ENCODE results near the gene ACKR3.

The ACKR3 gene

GRCh38 chr2:236588932-236589592 lies 19.4 kb downstream of the ACKR3 start:
- DNase-seq: no peak

DNA sequence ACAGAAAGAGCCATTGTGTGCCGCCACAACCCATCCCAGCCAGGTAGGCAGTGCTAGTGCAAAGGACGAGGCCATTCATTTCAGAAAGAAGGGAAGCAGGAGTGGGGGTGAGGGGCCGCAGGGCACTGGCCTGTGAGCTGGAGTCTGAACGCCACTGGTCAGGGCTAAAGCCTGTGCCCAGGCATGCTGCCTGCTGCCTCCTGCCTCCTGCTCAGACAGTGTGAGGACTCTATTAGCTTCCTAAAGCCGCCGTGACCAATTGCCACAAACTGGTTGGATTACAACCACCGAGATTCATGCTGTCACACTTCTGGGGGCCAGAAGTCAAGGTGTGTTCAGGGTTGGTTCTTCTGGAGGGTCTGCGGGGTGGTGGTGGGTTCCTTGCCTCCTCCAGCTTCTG lies 21.2 kb downstream of the ACKR3 start:
- no peak for DNase-seq

DNA sequence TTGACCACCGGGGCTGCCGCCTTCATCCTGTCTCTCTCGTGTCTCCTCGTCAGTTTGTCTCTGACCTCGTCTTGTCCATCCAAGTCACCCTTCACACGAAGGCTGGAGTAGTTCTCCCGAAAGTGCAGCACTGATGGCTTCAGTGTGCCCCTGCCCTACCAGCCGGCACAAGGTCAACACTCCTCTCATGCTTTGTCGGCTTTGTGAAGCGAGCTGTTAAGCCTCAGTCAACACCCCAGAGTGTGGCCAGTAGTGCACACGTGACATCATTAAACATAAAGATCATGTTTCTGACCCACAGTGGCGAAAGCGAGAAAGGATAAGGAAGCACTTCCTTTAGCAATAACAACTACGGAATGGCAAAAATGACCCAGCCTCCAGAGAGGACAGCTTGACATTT lies 23.2 kb downstream of the ACKR3 start:
- no peak for DNase-seq

GRCh38 chr2:236593531-236593930 lies 23.9 kb downstream of the ACKR3 start:
- no peak for DNase-seq

DNA sequence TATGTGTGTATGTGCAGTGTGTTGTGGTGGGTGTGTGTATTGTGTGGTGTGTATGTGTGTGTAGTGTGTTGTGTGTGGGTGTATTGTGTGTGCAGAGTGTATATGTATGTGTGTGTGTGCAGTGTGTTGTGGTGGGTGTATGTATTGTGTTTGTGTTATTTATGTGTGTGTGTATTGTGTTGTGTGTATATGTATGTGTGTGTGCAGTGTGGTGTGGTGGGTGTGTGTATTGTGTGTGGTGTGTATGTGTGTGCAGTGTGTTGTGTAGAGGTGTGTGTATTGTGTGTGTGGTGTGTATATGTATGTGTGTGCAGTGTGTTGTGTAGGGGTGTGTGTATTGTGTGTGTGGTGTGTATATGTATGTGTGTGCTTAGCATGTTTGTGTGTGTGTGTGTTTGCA lies 24.3 kb downstream of the ACKR3 start:
- no peak for DNase-seq

GRCh38 chr2:236597629-236598028 lies 28.0 kb downstream of the ACKR3 start:
- DNase-seq: no peak

- no peak for DNase-seq
These were observed 29.4 kb downstream of the ACKR3 start for GRCh38 chr2:236599059-236599458.

- no peak for DNase-seq
These were observed 30.5 kb downstream of the ACKR3 start for GRCh38 chr2:236600158-236600557.

GRCh38 chr2:236600892-236601291 lies 31.3 kb downstream of the ACKR3 start:
- no peak for DNase-seq

DNA sequence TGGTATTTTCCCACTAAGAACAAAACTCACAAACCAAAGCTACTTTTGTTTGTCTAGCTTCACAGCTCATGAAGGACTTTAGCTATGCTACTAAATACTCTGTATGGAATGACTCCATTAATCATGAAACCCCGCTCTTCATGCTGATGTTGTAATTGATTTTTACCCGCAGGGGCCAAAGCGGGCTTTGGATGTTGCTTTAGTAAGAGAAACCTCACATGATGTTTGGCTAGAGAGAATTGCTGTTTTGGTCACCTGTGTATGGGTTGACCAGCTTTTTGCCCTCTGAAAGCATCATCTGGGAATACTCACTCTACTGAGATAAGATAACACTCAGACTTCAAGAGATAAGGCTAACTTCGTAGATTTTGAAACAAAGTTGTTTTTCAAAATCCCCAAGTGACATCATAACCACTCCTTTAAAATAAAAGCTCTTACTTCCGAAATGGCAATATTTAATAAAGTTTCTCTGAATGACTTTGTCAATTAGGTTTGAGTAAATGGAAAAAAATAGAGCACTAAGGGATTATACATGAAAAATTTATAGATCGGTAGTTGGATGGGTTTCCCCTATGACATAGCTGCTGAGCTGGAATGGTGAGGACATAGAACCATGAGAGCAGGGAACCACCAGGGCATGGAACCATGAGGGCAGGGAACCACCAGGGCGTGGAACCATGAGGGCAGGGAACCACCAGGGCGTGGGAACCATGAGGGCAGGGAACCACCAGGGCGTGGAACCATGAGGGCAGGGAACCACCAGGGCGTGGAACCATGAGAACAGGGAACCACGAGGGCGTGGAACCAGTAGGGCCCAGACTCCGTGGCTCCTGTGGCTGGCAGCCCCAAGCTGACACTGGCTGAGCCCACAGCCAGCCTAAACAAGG lies 31.9 kb downstream of the ACKR3 start:
- no peak for DNase-seq

DNA sequence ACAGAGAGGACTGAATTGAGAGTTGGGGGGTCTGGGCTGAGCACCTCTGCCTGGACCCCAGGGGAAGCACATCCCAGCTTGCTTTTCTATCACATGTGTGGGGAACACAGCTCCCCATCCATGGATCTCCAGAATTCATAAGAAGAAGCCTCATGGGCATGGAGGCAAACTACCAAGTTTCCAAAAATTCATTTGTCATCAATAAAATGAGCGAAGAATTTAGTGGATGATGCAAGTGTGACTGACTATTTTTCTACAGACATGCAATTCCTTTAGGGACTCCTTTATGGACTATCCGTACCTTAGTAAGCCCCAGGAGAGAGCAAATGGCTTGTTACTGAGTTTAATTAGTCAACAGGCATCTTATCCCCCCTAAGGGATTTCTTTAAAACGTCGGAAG lies 33.1 kb downstream of the ACKR3 start:
- DNase-seq: no peak

DNA sequence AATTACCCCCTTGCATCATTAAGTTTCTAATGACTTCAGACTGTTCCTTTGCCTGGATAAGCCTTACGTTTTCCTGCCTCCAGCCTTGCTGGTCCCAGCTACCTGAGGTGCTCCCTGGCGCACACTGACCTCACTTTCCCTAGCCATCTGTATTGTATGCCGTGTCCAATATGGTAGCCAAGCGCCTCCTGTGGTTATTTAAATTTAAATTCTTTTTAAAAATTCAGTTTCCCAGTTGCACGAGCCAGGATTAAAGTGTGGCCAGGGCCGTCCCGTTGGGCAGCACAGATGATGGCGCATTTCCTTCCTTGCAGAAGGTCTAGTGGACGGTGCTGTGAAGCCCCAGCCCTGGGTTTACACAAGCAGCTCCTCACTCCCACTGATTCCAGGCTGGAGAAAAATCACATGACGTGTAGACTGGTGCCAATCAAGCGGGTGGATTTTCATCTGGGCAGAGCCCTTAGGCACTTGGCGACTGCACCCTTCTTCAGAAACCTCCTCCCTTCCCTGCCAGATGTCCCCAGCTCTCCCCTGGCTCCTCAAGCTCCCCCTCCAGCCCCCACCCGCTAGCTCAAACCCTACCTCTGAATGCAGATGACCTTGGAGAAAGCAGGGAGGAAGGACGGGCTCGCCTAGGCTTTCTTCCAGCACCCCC lies 33.9 kb downstream of the ACKR3 start:
- no peak for DNase-seq

- no peak for DNase-seq
These were observed 35.1 kb downstream of the ACKR3 start for GRCh38 chr2:236604575-236605344.

DNA sequence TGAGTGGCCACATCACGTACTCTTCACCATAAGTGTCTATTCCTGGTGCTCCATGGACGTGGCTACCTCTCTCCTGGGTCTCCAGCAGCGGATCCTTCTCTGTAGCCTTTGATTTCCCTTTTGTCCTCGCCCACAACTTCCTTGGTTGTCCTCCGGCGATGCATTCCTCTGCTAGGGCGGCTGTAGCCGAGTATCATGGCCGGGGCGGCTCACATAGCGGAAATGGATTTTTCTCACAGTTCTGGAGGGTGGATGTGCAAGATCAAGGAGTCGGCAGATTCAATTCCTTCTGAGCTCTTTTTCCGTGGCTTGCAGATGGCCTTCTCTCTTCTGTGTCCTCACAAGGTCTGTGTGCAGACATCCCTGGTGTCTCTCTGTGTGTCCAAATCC lies 35.7 kb downstream of the ACKR3 start:
- DNase-seq: no peak

DNA sequence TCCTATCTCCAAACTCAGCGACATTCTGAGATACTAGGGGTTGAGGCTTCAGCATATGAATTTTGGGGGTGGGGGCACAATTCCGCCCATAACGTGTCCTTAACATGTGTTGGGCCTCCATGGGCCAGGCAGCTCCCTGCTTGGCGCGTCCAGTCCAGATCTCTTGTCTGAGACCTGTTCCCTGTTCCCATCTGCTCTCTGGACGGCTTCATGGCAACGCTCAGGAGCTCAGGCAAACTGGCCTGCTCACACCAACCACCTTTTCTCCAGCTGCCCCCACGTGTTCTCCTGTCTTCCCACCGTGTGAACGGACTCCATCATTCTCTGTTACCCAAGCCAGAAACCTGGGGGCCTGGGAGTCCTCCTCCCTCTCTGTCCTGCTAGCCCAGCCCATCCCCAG lies 36.4 kb downstream of the ACKR3 start:
- DNase-seq: no peak

DNA sequence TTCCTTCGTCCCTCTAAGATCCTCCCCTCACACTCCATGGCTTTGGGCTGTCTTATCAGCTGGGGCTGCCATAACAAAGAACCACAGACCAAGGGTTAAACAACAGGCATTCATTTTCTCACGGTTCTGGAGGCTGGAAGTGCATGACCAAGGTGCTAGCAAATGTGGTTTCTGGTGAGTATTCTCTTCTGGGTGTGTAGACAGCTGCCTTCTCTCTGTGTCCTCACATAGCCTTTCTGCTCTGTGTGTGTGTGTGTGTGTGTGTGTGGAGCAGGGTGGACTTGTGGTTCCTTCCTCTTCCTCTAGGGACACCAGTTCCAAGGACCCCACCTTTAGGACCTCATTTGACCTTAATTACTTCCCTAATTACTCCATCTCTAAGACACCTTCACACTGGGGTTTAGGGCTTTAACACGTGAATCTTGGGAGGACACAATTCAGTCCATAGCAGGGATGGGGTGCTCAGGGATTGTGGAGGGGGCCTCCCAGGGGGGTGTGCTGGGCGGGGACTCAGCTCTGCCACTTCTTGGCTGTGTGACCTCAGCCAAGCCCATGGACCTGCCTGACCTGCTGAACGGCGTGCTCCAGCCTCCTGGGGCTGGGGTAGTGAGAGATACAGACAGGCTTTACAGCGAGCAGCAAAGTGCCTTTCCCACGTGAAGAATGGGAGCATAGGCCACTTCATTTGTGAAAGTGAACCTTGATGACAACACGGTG lies 38.0 kb downstream of the ACKR3 start:
- no peak for DNase-seq

DNA sequence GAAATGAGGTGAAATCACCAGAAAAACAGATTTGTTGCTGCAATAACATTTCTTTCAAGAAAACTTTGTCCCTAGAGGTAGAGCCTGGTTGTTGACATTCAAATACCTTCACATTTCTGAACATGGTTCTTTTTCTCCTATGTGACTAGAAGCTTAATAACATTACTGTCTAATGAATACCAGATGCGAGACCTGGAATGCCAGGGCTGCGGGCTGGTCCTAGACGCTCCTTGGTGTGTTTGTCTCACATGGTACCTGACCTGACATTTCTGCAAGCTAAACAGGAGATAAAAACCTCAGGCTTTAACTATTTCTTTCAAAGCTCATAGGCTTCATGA lies 38.5 kb downstream of the ACKR3 start:
- DNase-seq: no peak

DNA sequence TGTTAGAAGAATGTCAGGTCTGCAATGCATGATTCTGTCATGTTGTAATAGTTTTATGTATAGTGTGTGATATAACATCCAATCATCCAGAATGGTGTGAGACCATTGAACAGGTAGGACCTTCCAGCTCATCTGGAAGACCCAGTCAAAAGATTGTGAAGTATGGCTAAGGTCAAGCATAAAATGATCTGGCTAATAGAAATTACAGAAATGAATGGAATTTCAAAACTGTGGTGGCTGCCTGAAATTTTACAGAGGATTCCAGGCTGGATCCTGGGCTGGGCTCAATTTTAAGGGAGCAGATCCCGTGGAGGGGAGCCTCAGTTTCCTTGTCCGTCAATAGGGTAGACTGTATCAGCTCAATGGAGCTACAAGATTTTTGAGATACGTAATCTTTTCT lies 39.1 kb downstream of the ACKR3 start:
- DNase-seq: no peak

- no peak for DNase-seq
These were observed 41.6 kb downstream of the ACKR3 start for GRCh38 chr2:236610991-236611821.

DNA sequence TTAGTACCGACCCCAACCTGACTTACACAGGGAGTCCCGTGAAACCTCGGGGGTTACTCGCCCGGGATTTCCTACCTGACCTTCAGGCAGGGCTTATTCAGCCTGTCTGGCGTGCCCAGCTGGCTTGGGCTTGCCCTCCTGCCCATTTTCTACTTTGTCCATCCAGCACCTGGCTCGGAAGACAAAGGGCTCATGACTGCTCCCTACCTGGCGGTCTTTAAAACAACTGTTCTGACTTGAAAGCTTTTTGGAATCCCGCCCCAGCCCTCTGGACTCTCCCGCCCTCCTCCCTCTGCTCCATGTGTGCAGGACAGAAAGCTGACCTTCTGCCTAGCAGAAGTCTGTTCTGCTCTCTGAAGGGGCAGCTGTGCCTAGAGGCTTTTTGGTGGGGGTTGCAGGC lies 43.1 kb downstream of the ACKR3 start:
- DNase-seq: no peak

GRCh38 chr2:236613612-236614011 lies 44.0 kb downstream of the ACKR3 start:
- DNase-seq: no peak

GRCh38 chr2:236614551-236614950 lies 44.9 kb downstream of the ACKR3 start:
- no peak for DNase-seq
